GM23338 (cell line): ENCODE data around the gene FAM222A. TPM values are rescaled to one million over a fixed set of nuclear protein-coding genes. Genes with fewer than 3 reads are reported as not detected.

Experiments used
- ATAC-seq: fragments of 200-7000 bp; cut with Tn5 transposase; 3 replicates; pipeline ENCODE4 v1.9.1; 2020
- DNase-seq: peaks from one replicate; pipeline ENCODE4 v3.0.0-alpha.2; 2015; ENCODE audit warnings: low spot score
- H2AFZ ChIP-seq: fragments of 200-600 bp; sonication (generic); 2 replicates; pipeline ENCODE4 v1.8.0; 2016; ENCODE audit warnings: antibody characterized with exemption, mild to moderate bottlenecking, moderate library complexity
- H3F3A ChIP-seq: fragments of 200-600 bp; sonication (generic); replicated peaks from 2 replicates; pipeline ENCODE4 v1.8.0; 2017; ENCODE audit warnings: antibody characterized with exemption, mixed run types, low read depth
- H3K27ac ChIP-seq: fragments of 200-600 bp; sonication (generic); 2 replicates; pipeline ENCODE4 v1.6.1; 2016; ENCODE audit warnings: low read depth
- H3K27me3 ChIP-seq: fragments of 200-600 bp; sonication (generic); 2 replicates; pipeline ENCODE4 v1.8.0; 2016; ENCODE audit warnings: mild to moderate bottlenecking, mixed run types, moderate library complexity; ENCODE audit not compliant: insufficient read depth
- H3K36me3 ChIP-seq: fragments of 200-600 bp; sonication (generic); 2 replicates; pipeline ENCODE4 v1.8.0; 2016; ENCODE audit warnings: mild to moderate bottlenecking; ENCODE audit not compliant: insufficient read depth
- H3K4me1 ChIP-seq: fragments of 200-600 bp; sonication (generic); 2 replicates; pipeline ENCODE4 v1.8.0; 2016; ENCODE audit warnings: mild to moderate bottlenecking, moderate library complexity; ENCODE audit not compliant: insufficient read depth
- H3K4me2 ChIP-seq: fragments of 200-600 bp; sonication (generic); 2 replicates; pipeline ENCODE4 v1.7.1; 2017; ENCODE audit warnings: mixed run types
- H3K4me3 ChIP-seq: fragments of 200-600 bp; sonication (generic); 2 replicates; pipeline ENCODE4 v1.6.1; 2016; ENCODE audit warnings: mixed run types
- H3K79me2 ChIP-seq: fragments of 200-600 bp; sonication (generic); replicated peaks from 2 replicates; pipeline ENCODE4 v1.8.0; 2017; ENCODE audit warnings: mild to moderate bottlenecking; ENCODE audit not compliant: insufficient read depth
- H3K9me2 ChIP-seq: fragments of 200-600 bp; sonication (generic); 2 replicates; pipeline ENCODE4 v1.8.0; 2017; ENCODE audit not compliant: insufficient read depth
- H4K20me1 ChIP-seq: fragments of 200-600 bp; sonication (generic); replicated peaks from 2 replicates; pipeline ENCODE4 v1.8.0; 2017; ENCODE audit warnings: mild to moderate bottlenecking; ENCODE audit not compliant: insufficient read depth
- H3K27ac Mint-ChIP-seq: 2 replicates; pipeline ENCODE4 v1.8.0; 2020; ENCODE audit warnings: inconsistent platforms, mild to moderate bottlenecking, moderate library complexity, mixed read lengths
- H3K27me3 Mint-ChIP-seq: 3 replicates; pipeline ENCODE4 v1.8.0; 2022; ENCODE audit warnings: low read depth, mild to moderate bottlenecking, moderate library complexity, mixed read lengths, inconsistent platforms; ENCODE audit not compliant: insufficient read depth, poor library complexity
- H3K36me3 Mint-ChIP-seq: 3 replicates; pipeline ENCODE4 v1.8.0; 2021; ENCODE audit warnings: low read depth, mild to moderate bottlenecking, inconsistent platforms, moderate library complexity, mixed read lengths
- H3K4me1 Mint-ChIP-seq: 3 replicates; pipeline ENCODE4 v1.8.0; 2020; ENCODE audit warnings: mild to moderate bottlenecking, inconsistent platforms, mixed read lengths
- H3K4me3 Mint-ChIP-seq: 3 replicates; pipeline ENCODE4 v1.8.0; 2021; ENCODE audit warnings: moderate library complexity, mild to moderate bottlenecking, inconsistent platforms, mixed read lengths
- H3K9me3 Mint-ChIP-seq: 3 replicates; pipeline ENCODE4 v1.8.0; 2020; ENCODE audit warnings: moderate library complexity, mild to moderate bottlenecking, inconsistent platforms, mixed read lengths
- CREB1 ChIP-seq: fragments of 250-450 bp; sonication (Bioruptor Pico); IDR thresholded peaks from 2 replicates; pipeline ENCODE4 v1.5.0; 2020; ENCODE audit warnings: low read depth, mild to moderate bottlenecking, moderate library complexity
- CTCF ChIP-seq, 2 experiments: fragments of 200-600 bp in 1 of 2; sonication (generic) in 1 of 2; conservative IDR thresholded peaks; 2 replicates each; pipeline versions ENCODE4 v1.5.1 to v1.6.1; 2016 to 2017; ENCODE audit warnings: antibody characterized with exemption in 2 of 2, low read depth in 2 of 2, mild to moderate bottlenecking in 2 of 2, moderate library complexity in 1 of 2
- ETS1 ChIP-seq: IDR thresholded peaks from 2 replicates; pipeline ENCODE4 v1.6.1; 2016; ENCODE audit warnings: antibody characterized with exemption
- EZH2 ChIP-seq: fragments of 200-600 bp; sonication (generic); IDR thresholded peaks from one replicate; pipeline ENCODE4 v1.8.0; 2017; ENCODE audit warnings: antibody characterized with exemption, mild to moderate bottlenecking, low read depth; ENCODE audit not compliant: unreplicated experiment
- EZH2phosphoT487 ChIP-seq: fragments of 200-600 bp; sonication (generic); IDR thresholded peaks from one replicate; pipeline ENCODE4 v1.8.1; 2018; ENCODE audit warnings: antibody characterized with exemption; ENCODE audit not compliant: unreplicated experiment
- JUNB ChIP-seq: IDR thresholded peaks from one replicate; pipeline ENCODE4 v1.6.1; 2016; ENCODE audit warnings: antibody characterized with exemption; ENCODE audit not compliant: unreplicated experiment
- NANOG ChIP-seq: IDR thresholded peaks from 2 replicates; pipeline ENCODE4 v1.6.1; 2016; ENCODE audit warnings: antibody characterized with exemption, borderline replicate concordance
- POLR2AphosphoS5 ChIP-seq: IDR thresholded peaks from 2 replicates; pipeline ENCODE4 v1.6.1; 2016; ENCODE audit warnings: antibody characterized with exemption, low read depth
- REST ChIP-seq: IDR thresholded peaks from one replicate; pipeline ENCODE4 v1.6.1; 2018; ENCODE audit warnings: antibody characterized with exemption; ENCODE audit not compliant: unreplicated experiment
- STAT1 ChIP-seq: IDR thresholded peaks from one replicate; pipeline ENCODE4 v1.6.1; 2016; ENCODE audit warnings: antibody characterized with exemption; ENCODE audit not compliant: unreplicated experiment
- ZNF114 ChIP-seq: fragments of 250-450 bp; sonication (Bioruptor Pico); IDR thresholded peaks from 2 replicates; pipeline ENCODE4 v1.5.0; 2020; ENCODE audit warnings: mild to moderate bottlenecking, moderate library complexity
- ZNF331 ChIP-seq: fragments of 250-450 bp; sonication (Bioruptor Pico); IDR thresholded peaks from 2 replicates; pipeline ENCODE4 v1.5.0; 2020; ENCODE audit warnings: low read depth, mild to moderate bottlenecking, moderate library complexity
- ZNF462 ChIP-seq: fragments of 250-450 bp; sonication (Bioruptor Pico); IDR thresholded peaks from 2 replicates; pipeline ENCODE4 v1.5.0; 2020; ENCODE audit warnings: mild to moderate bottlenecking, moderate library complexity
- polyA plus RNA-seq: library from polyadenylated mRNA; unstranded; fragments of >200 nt; fragmentation: Nextera tagmentation; extraction: Ambion mirVana; gene quantifications from 2 replicates; pipeline ENCODE4 v1.2.1, GENCODE V29; 2016
- total RNA-seq: library from RNA; depleted of rRNA; stranded (reverse); fragments of >200 nt; shearing (Covaris generic); gene quantifications from 2 replicates; pipeline ENCODE4 v1.2.3, GENCODE V29; 2014

The FAM222A gene
- total and polyA plus RNA-seq, 2 experiments from 2014 or later = 0.78 to 2.1 TPM

- no peak for DNase-seq
Measured at GRCh38 chr12:109744986-109745942, 31.6 kb downstream of the FAM222A start.

More at GRCh38 chr12:109744986-109745942, 31.6 kb downstream of the FAM222A start:
- Histone ChIP-seq H3K4me3 (no peak overlapping the region), H3K27me3 (no peaks in the 10 kb centered on the region), H3K4me1 (no peaks in the 10 kb centered on the region; the same call in 1 of the 2 replicates), H3K79me2 (no peaks in the 10 kb centered on the region), H3F3A (no peaks in the 10 kb centered on the region), H4K20me1 (no peaks in the 10 kb centered on the region), H3K9me2 (no peaks in the 10 kb centered on the region), H3K36me3 (no peaks in the 10 kb centered on the region), H3K27ac (no peak overlapping the region), H2AFZ (no peak overlapping the region), H3K4me2 (no peak overlapping the region)
- TF ChIP-seq ZNF331 (no peak), NANOG (no peak), CTCF (conservative IDR thresholded peaks at IDR 0.05; ENCODE audit: low read depth in 2 of 2) (no peak), ETS1 (no peak), EZH2phosphoT487 (no peak), ZNF114 (CRISPR knock-in tag) (no peak), ZNF462 (no peak), REST (no peak), STAT1 (no peak), POLR2AphosphoS5 (no peak), CREB1 (CRISPR knock-in tag) (no peak), JUNB (no peak), EZH2 (no peak)
- no peak overlapping the region for H3K27ac Mint-ChIP-seq
- ATAC-seq = no peak
- no peak overlapping the region for H3K4me3 Mint-ChIP-seq
- H3K4me1 Mint-ChIP-seq = peaks cover 3% of the 10 kb centered on the region; the same call in 1 of the 3 replicates
- no peaks in the 10 kb centered on the region; the same call in 2 of the 3 replicates for H3K9me3 Mint-ChIP-seq
- no peaks in the 10 kb centered on the region for H3K36me3 Mint-ChIP-seq
- H3K27me3 Mint-ChIP-seq = peaks cover 6% of the 10 kb centered on the region
